Central memory CD4-positive, alpha-beta T cell (primary cell): ENCODE measurements around the gene TCF4.

Experiments used
- DNase-seq: peaks from one replicate; pipeline ENCODE4 v3.0.0; 2022

The TCF4 gene

GRCh38 chr18:55316486-55317184, 271.4 kb downstream of the TCF4 start:
- no peak for DNase-seq

- no peak for DNase-seq
Observed at GRCh38 chr18:55314615-55315237, 273.3 kb downstream of the TCF4 start.

- no peak for DNase-seq
Observed at GRCh38 chr18:55314031-55314430, 274.0 kb downstream of the TCF4 start.

- no peak for DNase-seq
Observed at GRCh38 chr18:55310863-55311262, 277.1 kb downstream of the TCF4 start.

- no peak for DNase-seq
Observed at GRCh38 chr18:55310044-55310676, 277.8 kb downstream of the TCF4 start.

GRCh38 chr18:55309249-55309648, 278.7 kb downstream of the TCF4 start:
- no peak for DNase-seq

- no peak for DNase-seq
Observed at GRCh38 chr18:55307505-55307904, 280.5 kb downstream of the TCF4 start.

- no peak for DNase-seq
Observed at GRCh38 chr18:55306359-55307024, 281.5 kb downstream of the TCF4 start.

GRCh38 chr18:55302167-55302833, 285.7 kb downstream of the TCF4 start:
- DNase-seq: no peak

GRCh38 chr18:55301824-55302166, 286.2 kb downstream of the TCF4 start:
- no peak for DNase-seq

GRCh38 chr18:55300936-55301531, 287.0 kb downstream of the TCF4 start:
- no peak for DNase-seq

GRCh38 chr18:55300421-55300935, 287.5 kb downstream of the TCF4 start:
- no peak for DNase-seq

- no peak for DNase-seq
Observed at GRCh38 chr18:55296778-55297177, 291.2 kb downstream of the TCF4 start.

GRCh38 chr18:55296115-55296514, 291.9 kb downstream of the TCF4 start:
- DNase-seq: no peak

GRCh38 chr18:55290898-55291297, 297.1 kb downstream of the TCF4 start:
- no peak for DNase-seq

- DNase-seq: no peak
Observed at GRCh38 chr18:55289775-55290174, 298.2 kb downstream of the TCF4 start.

GRCh38 chr18:55289048-55289447, 298.9 kb downstream of the TCF4 start:
- no peak for DNase-seq

GRCh38 chr18:55287935-55288868, 299.8 kb downstream of the TCF4 start:
- DNase-seq: no peak

- no peak for DNase-seq
Observed at GRCh38 chr18:55287149-55287806, 300.7 kb downstream of the TCF4 start.

- no peak for DNase-seq
Observed at GRCh38 chr18:55286257-55286825, 301.7 kb downstream of the TCF4 start.
